ENCODE data around the gene PWWP2B.

Gene PWWP2B

GRCh38 chr10:132455986-132456847 is 59.2 kb downstream of the PWWP2B start:
- in situ Hi-C loops (cut with MboI; ENCODE audit: low sequenced_read_pairs): no loop called here

- in situ Hi-C loops (cut with MboI; ENCODE audit: low sequenced_read_pairs): no loop called here
Observed at GRCh38 chr10:132456881-132457280, 59.9 kb downstream of the PWWP2B start.

- in situ Hi-C loops (cut with MboI; ENCODE audit: low sequenced_read_pairs): no loop called here
Observed at GRCh38 chr10:132457328-132458070, 60.5 kb downstream of the PWWP2B start.

- in situ Hi-C loops (cut with MboI; ENCODE audit: low sequenced_read_pairs): no loop called here
Observed at GRCh38 chr10:132458071-132458585, 61.1 kb downstream of the PWWP2B start.

GRCh38 chr10:132458586-132459300 is 61.7 kb downstream of the PWWP2B start:
- in situ Hi-C loops (cut with MboI; ENCODE audit: low sequenced_read_pairs): no loop called here

- in situ Hi-C loops (cut with MboI; ENCODE audit: low sequenced_read_pairs): no loop called here
Observed at GRCh38 chr10:132459301-132460003, 62.5 kb downstream of the PWWP2B start.

- in situ Hi-C loops (cut with MboI; ENCODE audit: low sequenced_read_pairs): no loop called here
Observed at GRCh38 chr10:132460071-132460470, 63.1 kb downstream of the PWWP2B start.

- in situ Hi-C loops (cut with MboI; ENCODE audit: low sequenced_read_pairs): no loop called here
Observed at GRCh38 chr10:132460691-132461090, 63.7 kb downstream of the PWWP2B start.

GRCh38 chr10:132461103-132461682 is 64.2 kb downstream of the PWWP2B start:
- in situ Hi-C loops (cut with MboI; ENCODE audit: low sequenced_read_pairs): no loop called here

GRCh38 chr10:132461683-132462231 is 64.8 kb downstream of the PWWP2B start:
- in situ Hi-C loops (cut with MboI; ENCODE audit: low sequenced_read_pairs): no loop called here

- in situ Hi-C loops (cut with MboI; ENCODE audit: low sequenced_read_pairs): no loop called here
Observed at GRCh38 chr10:132462463-132463332, 65.7 kb downstream of the PWWP2B start.

- in situ Hi-C loops (cut with MboI; ENCODE audit: low sequenced_read_pairs): no loop called here
Observed at GRCh38 chr10:132463333-132464255, 66.6 kb downstream of the PWWP2B start.

GRCh38 chr10:132464256-132465192 is 67.5 kb downstream of the PWWP2B start:
- in situ Hi-C loops (cut with MboI; ENCODE audit: low sequenced_read_pairs): no loop called here

GRCh38 chr10:132465193-132465888 is 68.3 kb downstream of the PWWP2B start:
- in situ Hi-C loops (cut with MboI; ENCODE audit: low sequenced_read_pairs): no loop called here

- in situ Hi-C loops (cut with MboI; ENCODE audit: low sequenced_read_pairs): no loop called here
Observed at GRCh38 chr10:132465889-132466519, 69.0 kb downstream of the PWWP2B start.

Data from hTERT RPE-1 (cell line).